Kidney (tissue), 14 donors: Measurements from ENCODE around the gene MYO1D. TPM values are rescaled to one million over a fixed set of nuclear protein-coding genes. Genes with fewer than 3 reads are reported as not detected.

Source experiments
- DNase-seq, 5 donors: peaks; one replicate each; pipeline ENCODE4 v3.0.0-alpha.2; 2013 to 2020
- FAIRE-seq: peaks from 2 replicates; lab custom pipeline; 2012; peaks lifted over from hg19 to GRCh38; lab: Jason Lieb, UNC
- H3K27ac ChIP-seq, 2 donors: one replicate each; pipeline ENCODE4 v1.7.0; 2013; ENCODE audit warnings: low read depth in 2 of 2, low read length in 2 of 2, inconsistent platforms in 1 of 2
- H3K27me3 ChIP-seq: one replicate; pipeline ENCODE4 v1.7.1; 2013; ENCODE audit warnings: low read length, inconsistent platforms; ENCODE audit not compliant: control insufficient read depth, insufficient read depth
- H3K36me3 ChIP-seq, 3 donors: one replicate each; pipeline versions ENCODE4 v1.7.0 to v1.7.1; 2013; ENCODE audit warnings: low read length in 3 of 3, control low read depth in 1 of 3, inconsistent platforms in 1 of 3; ENCODE audit not compliant: insufficient read depth in 3 of 3, control insufficient read depth in 2 of 3
- H3K4me1 ChIP-seq, 3 donors: one replicate each; pipeline versions ENCODE4 v1.7.0 to v1.7.1; 2013; ENCODE audit warnings: low read length in 3 of 3, inconsistent platforms in 1 of 3, low read depth in 1 of 3; ENCODE audit not compliant: control insufficient read depth in 2 of 3, insufficient read depth in 2 of 3
- H3K4me3 ChIP-seq, 3 donors: one replicate each; pipeline versions ENCODE4 v1.7.0 to v1.8.1; 2013; ENCODE audit warnings: low read length in 3 of 3, control low read depth in 1 of 3, inconsistent platforms in 1 of 3
- H3K9ac ChIP-seq, 3 donors: one replicate each; pipeline versions ENCODE4 v1.7.0 to v1.7.1; 2013; ENCODE audit warnings: low read length in 3 of 3, control low read depth in 1 of 3, inconsistent platforms in 1 of 3
- H3K9me3 ChIP-seq, 3 donors: one replicate each; pipeline versions ENCODE4 v1.7.0 to v1.7.1; 2013; ENCODE audit warnings: low read length in 3 of 3, control low read depth in 1 of 3, inconsistent platforms in 1 of 3; ENCODE audit not compliant: control insufficient read depth in 2 of 3, insufficient read depth in 1 of 3
- intact Hi-C: fragments of 100-400 bp; cut with DNase I; formaldehyde crosslinking; loops from one replicate; pipeline ENCODE4 v1.11.1; 2022
- polyA plus RNA-seq: library from polyadenylated mRNA; stranded (reverse); fragments of 350-450 nt; fragmentation: Illumina TruSeq; extraction: RNeasy Lipid Tissue Mini Kit (QIAGEN cat#74804); gene quantifications from one replicate; pipeline ENCODE4 v1.2.3, GENCODE V29; 2014; ENCODE audit warnings: low read depth, low replicate concordance; ENCODE audit not compliant: insufficient read depth
- total RNA-seq: library from RNA; stranded (reverse); fragmentation: NEBNext Ultra II Directional; extraction: Animal tissue kit (Norgen Biotek cat#: 25700); gene quantifications from one replicate; pipeline ENCODE4 v1.2.1, GENCODE V29; 2021
- TF ChIP-seq, protein P1 (sequence below): IDR thresholded peaks from 3 replicates; pipeline ENCODE4 v1.5.1; 2012; ENCODE audit warnings: mild to moderate bottlenecking, moderate library complexity, borderline replicate concordance; ENCODE audit not compliant: insufficient read depth; ENCODE audit errors: extremely low read depth
- donor health status: control.
- donor health status: control.
- donor health status: control.
- donor health status: control.
- donor health status: control.
- donor health status: DM: yes; HTN: yes; CAD: no.
- donor health status: Normal renal cell carcinoma (clear cell type).

The MYO1D gene
- total and polyA plus RNA-seq, 2 donors from 2014 or later = 21.1 to 99.9 TPM

DNA sequence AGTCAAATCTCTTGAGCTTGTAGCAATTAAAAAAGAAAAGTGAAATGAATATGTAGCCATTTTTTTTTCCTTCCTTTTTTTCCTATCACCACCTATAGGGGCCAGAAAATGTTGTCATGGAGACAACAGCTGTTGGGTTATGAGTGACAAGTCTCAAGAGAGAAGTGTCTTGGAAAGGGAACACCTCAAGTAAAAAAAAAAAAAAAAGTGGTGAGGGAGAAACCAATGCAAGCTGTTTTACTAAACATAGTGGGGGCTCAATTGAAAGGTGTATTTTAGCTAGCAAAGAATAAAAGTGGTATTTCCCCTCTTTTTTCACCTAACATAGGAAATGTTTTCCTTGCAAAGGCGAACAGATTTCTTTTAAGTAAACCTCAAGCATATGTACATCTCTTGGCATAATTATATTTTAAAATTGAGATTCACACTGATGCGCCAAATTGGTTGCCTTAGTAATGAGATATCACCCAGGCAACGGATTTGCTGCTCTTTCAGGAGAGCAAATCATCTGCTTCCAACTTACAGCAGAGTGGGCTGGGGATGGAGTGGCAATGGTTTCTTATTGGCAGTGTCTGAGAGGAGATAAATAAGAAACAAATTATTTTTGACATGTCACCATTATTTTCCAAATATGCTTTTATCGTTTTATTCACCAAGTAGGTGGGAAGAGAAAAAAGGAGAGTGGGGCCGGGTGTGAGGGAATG lies 183.6 kb downstream of the MYO1D start:
- Histone ChIP-seq H3K4me3 (no peak overlapping the region), H3K9ac (no peak overlapping the region), H3K4me1 (no peaks in the 10 kb centered on the region), H3K27me3 (no peaks in the 10 kb centered on the region), H3K9me3 (no peaks in the 10 kb centered on the region), H3K27ac (no peak overlapping the region), H3K36me3 (no peaks in the 10 kb centered on the region)
- no peak for FAIRE-seq
- TF ChIP-seq, protein P1, sequence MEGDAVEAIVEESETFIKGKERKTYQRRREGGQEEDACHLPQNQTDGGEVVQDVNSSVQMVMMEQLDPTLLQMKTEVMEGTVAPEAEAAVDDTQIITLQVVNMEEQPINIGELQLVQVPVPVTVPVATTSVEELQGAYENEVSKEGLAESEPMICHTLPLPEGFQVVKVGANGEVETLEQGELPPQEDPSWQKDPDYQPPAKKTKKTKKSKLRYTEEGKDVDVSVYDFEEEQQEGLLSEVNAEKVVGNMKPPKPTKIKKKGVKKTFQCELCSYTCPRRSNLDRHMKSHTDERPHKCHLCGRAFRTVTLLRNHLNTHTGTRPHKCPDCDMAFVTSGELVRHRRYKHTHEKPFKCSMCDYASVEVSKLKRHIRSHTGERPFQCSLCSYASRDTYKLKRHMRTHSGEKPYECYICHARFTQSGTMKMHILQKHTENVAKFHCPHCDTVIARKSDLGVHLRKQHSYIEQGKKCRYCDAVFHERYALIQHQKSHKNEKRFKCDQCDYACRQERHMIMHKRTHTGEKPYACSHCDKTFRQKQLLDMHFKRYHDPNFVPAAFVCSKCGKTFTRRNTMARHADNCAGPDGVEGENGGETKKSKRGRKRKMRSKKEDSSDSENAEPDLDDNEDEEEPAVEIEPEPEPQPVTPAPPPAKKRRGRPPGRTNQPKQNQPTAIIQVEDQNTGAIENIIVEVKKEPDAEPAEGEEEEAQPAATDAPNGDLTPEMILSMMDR = no peak
- intact Hi-C loops = no loop called here
- DNase-seq = no peak

- DNase-seq (no peak), FAIRE-seq (no peak)
- intact Hi-C loops = no loop called here
- TF ChIP-seq, protein P1 = no peak
- Histone ChIP-seq H3K9ac (no peak overlapping the region), H3K36me3 (no peaks in the 10 kb centered on the region), H3K27ac (no peak overlapping the region), H3K27me3 (no peaks in the 10 kb centered on the region), H3K9me3 (no peaks in the 10 kb centered on the region), H3K4me1 (no peaks in the 10 kb centered on the region), H3K4me3 (no peak overlapping the region)
These were observed 184.7 kb downstream of the MYO1D start for GRCh38 chr17:32692179-32692578.

DNA sequence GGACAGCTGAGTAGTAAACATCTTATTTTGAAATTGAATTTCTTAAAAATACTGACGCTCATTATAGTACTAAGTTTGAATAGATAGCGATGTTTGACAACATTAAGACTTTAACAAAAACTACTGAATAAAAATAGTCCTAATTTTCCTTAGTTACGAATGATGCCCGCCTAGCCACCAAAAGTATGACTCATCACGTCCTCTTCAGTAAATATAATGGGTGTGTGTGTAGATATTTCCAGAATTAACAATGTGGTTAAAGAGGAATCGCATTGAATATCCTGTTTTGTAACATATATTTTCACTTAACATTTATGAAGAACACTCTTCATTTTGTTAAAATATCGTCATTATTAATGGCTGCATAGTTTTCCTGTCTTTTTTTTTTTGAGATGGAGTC lies 187.6 kb downstream of the MYO1D start:
- intact Hi-C loops = no loop called here
- H3K27me3 ChIP-seq = no peaks in the 10 kb centered on the region
- TF ChIP-seq, protein P1 = no peak
- no peak overlapping the region for H3K4me3 ChIP-seq
- H3K36me3 ChIP-seq = no peaks in the 10 kb centered on the region
- H3K27ac ChIP-seq = no peak overlapping the region
- no peaks in the 10 kb centered on the region for H3K4me1 ChIP-seq
- H3K9ac ChIP-seq = no peak overlapping the region
- no peaks in the 10 kb centered on the region for H3K9me3 ChIP-seq
- DNase-seq = no peak
- no peak for FAIRE-seq
